ENCODE measurements around the gene SFTPD.
"Not testable (repeated sequence)": the region's sequence is repeated elsewhere in the genome, so short reads cannot be mapped to it uniquely, and the experiment has no call there.

The SFTPD gene

DNA sequence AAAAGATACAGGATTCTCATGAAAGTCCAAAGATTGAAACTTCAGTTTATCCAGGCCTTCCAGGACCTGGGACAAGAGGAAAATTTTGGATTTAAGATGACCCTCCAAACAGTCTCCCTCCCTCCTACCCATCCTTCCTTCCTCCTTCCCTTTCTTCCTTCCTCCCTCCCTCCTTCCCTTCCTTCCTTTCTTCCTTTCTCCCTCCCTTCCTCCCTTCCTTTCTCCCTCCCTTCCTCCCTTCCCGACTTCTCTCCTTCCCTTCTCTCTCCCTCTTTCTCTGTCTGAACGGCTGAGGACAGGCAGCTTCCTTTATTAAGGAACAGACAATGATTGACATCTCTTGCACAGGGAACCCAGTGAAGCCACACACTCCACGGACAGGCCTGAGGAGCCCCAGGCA is 23.3 kb downstream of the SFTPD start:
- ATAC-seq (no peak), DNase-seq (no peak)

DNA sequence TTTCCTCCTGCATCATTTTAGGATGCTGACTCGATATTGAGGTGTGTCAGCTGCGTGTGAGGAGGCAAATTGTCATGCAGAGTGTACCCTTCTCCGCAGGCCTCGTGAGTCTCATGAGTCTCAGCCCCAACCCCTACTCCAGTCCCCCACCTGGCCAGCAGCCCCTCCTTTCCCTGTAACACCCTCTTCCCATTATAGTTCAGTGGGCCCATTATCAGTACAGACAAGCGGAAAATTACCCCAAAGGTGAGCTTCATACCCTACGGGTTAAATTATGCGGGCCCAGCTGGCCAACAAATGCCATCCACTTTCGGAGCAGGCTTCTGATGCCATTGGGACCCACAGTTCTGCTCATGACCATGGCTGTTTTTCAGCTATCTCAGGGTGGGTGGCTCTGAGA is 25.2 kb downstream of the SFTPD start:
- DNase-seq, result no peak
- ATAC-seq, result no peak

DNA sequence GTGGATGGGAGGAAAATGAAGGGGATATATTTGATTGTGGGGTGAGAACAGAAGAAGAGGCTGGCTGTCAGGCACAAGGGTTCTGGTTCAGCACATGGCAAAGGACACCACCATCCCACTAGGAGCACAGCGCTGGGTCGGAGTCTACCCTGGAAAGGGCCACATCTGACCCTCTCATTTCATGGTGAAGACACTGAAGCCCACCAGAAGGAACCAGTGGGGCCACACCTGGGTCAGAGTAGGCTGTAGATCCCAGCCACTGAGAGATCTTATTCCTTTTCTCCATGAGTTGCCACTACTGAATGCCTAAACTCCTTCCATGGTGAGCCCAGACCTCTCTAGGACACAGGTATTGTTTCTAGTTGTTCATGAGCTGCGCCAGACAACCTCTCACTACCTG is 25.8 kb downstream of the SFTPD start:
- no peak for DNase-seq
- no peak for ATAC-seq

GRCh38 chr10:79922011-79922412 is 26.9 kb downstream of the SFTPD start:
- DNase-seq, result not testable (repeated sequence)
- peak; percentile 19 for ATAC-seq

DNA sequence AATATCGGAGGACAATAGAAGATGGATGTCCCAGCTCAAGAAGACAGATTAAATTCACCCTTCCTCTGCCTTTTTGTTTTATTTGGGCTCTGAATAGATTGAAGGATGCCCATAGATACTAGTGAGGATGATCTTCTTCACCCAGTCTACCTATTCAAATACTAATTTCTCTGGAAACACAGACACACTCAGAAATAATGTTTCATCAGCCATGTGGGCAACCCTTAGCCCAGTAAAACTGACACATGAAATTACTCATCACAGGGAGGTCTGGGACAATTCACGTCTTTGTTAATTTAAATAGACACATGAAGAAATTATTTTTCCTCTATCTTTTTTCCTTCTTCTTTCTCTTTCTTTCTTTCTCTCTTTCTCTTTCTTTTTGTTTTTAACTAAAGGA is 33.1 kb downstream of the SFTPD start:
- not testable (repeated sequence) for DNase-seq, ATAC-seq

DNA sequence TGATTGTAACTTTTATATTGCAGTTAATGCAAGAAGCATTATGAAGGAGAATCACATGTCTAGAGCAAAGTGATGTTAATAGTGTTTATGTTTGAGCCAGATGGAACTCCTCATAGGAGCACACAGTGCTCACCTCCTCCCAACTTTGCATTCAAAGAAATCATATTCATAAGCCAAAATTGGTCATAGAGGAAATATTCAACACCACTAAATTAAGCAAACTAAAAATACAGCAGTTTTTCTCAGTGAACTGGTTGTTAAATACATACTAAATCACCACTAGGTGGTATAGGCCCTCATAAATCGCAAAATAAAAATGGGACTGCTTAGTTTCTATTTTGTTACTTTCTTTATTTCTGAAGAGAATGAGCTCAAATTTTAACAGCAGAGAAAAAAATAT is 34.4 kb downstream of the SFTPD start:
- not testable (repeated sequence) for DNase-seq, ATAC-seq

GRCh38 chr10:79910836-79911235 is 38.1 kb downstream of the SFTPD start:
- no peak for ATAC-seq
- DNase-seq, result no peak

DNA sequence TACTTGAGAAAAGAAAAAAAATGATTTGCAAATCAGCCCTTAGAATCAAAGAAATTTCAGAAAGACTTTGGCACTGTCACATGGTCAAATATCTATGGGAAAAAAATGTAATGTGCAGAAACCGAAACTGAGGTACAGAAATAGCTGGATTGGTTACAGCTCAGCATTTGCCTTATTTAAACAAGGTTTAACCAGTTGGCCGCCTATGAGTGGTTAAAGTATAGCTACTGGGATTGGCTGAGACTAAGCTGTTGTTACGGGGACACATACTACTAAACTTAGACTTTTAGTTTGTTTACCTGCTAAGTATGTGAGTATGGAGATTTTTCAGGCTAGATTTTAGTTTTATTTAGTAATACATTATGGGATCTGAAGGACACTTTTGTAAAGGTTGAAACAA is 38.6 kb downstream of the SFTPD start:
- ATAC-seq (no peak), DNase-seq (no peak)

GRCh38 chr10:79905322-79906314 is 43.3 kb downstream of the SFTPD start:
- ATAC-seq, result peak; percentile 65
- no peak for DNase-seq

DNA sequence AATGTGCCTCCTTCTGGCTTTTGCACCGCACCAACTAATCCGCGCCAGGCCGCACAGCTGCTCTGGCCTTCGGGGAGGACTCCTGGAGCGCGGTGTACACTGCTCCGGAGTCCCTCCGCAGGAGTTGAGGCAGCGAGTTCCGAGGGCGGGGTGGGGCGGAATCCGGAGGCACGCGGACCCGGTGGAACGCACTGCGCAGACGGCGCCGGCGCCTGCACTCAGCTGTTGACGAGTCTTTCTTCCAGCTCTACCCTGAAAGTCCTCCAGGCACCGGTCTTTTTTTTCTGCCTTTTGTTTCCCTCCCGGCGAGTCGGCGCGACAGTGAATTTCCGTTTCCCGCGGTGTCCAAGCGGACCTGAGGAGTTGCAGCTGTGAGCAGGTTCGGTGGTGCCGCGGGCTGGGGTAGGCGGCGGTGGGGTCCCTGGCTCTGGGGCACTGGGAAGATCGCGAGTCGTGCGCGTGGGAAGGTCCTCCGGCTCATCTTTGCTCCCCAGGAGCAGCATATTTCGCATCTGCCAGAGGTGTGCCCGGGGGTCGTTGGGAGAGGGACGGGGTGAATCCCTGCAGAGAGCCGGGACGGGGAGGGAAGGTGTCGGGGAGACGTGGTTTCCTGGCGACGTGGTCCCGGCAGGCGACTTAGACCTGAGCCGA is 44.1 kb downstream of the SFTPD start:
- DNase-seq (peak; percentile 61), ATAC-seq (peak; percentile 92)

GRCh38 chr10:79901571-79901970 is 47.3 kb downstream of the SFTPD start:
- DNase-seq, result not testable (repeated sequence)

DNA sequence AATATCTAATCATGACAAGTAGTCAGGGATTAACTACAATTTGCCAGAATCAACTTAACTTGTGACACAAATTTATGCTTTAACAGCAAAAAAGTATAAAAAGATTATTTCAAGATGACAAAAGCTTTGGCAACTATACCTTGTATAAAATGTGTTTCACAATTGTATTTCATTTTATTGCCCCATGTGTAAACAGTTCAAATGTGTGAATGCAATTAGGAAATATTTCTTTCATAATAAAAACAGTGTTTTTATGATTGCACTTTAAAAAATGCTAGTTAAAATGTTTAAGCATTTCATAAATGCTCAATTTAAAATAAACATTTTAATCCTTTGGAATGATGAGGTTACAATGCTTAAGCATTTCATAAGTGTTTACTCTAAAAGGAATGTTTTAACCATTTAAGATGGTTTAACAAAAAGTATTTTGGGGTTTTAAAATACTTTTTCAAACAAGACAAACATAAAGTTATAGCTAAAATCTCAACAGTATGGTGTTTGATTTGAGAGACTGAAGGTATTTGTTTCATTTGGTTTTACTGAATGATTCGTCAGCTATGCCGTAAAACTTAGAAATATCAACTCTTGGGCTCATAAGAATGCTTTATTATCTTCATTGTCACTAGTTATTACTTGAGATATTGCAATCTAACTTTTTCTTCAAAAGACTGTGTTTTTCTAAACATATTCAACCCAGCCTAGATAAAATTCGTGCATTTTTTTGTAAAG is 50.1 kb downstream of the SFTPD start:
- DNase-seq (no peak), ATAC-seq (no peak)

More at GRCh38 chr10:79901571-79901970, 47.3 kb downstream of the SFTPD start:
- not testable (repeated sequence) for ATAC-seq

GRCh38 chr10:79892896-79893295 is 56.0 kb downstream of the SFTPD start:
- DNase-seq, ATAC-seq: not testable (repeated sequence)

GRCh38 chr10:79890469-79890868 is 58.4 kb downstream of the SFTPD start:
- no peak for DNase-seq
- no peak for ATAC-seq

DNA sequence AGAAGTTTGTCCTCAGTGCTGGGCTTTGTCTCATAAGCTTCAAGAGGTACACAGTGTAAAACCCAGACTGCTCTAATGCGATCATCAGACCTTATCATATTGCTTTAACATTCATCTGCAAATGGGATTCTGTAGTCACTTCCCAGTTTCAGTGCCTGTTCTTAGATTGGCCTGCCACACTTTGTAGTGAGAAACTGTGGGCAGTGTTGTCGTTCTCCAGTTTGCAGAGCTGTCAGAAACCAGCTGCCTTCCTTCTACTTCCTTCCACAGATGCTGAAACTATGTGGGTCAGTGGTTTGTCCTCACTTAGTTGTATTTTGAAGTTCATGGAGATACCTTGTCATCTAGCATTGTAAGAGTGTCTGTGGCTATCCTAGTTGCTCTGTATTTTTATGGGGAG is 59.9 kb downstream of the SFTPD start:
- ATAC-seq, result peak; percentile 61
- not testable (repeated sequence) for DNase-seq
